ENCODE measurements around the gene DICER1. TPM values are rescaled to one million over a fixed set of nuclear protein-coding genes. Genes with fewer than 3 reads are reported as not detected.
"Not testable (repeated sequence)": the region's sequence is repeated elsewhere in the genome, so short reads cannot be mapped to it uniquely, and the experiment has no call there.

The DICER1 gene
- total RNA-seq, 1 experiment from 2014 or later, result 14.0 TPM

DNA sequence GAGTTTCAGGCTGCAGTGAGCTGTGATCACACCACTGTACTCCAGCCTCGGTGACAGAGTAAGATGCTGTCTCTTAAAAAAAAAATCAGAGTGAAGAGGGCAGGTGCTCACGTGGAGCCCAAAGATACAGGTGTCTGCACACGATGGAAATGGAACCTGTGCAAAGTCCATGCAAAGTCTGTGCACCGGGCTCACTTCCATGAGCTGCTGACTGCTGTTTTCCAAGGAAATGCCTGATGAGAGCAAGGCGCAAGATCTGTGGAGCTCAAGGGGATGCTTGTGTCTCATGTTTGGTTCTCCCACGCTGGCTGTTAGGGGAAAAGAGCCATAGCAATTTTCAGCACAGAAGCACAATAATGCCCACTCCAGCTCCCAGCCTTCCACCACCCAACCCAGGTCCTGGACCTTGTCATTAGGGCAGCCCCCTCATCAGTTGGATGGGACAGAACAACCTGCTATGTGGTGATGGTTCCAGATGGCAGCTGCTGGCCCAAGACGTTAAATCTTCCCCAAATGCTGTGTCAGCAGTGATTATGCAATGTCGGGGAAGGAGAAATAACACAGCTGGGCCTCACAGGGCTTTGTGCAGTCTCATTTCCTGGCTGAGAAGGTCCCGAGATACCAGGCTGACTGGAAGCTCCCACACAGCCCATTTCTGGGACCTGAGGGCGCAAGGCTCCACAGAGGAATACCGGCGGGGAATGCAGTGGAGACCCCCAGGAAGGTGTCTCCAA is 27.9 kb upstream of the DICER1 start:
- DNase-seq (ENCODE audit: low spot score), result peak; percentile 52

DNA sequence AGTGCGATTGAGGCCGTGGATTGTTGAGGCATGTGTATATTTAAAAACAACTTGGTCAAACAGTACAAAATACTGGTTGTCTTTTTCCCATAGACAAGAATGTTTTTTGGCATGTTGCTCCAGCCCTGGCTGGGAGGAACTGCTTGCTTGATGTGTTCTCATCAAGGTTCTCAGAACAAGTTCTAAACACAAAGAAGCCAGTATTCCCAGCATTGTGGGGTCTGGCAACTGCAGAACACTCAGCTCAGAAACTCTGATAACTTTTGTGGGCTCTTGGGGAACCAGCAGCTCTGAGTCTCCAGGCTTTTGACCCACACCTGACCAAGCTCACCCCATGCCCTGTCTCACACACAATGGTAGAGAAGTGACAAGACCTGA is 27.1 kb upstream of the DICER1 start:
- no peak for DNase-seq (ENCODE audit: low spot score)

DNA sequence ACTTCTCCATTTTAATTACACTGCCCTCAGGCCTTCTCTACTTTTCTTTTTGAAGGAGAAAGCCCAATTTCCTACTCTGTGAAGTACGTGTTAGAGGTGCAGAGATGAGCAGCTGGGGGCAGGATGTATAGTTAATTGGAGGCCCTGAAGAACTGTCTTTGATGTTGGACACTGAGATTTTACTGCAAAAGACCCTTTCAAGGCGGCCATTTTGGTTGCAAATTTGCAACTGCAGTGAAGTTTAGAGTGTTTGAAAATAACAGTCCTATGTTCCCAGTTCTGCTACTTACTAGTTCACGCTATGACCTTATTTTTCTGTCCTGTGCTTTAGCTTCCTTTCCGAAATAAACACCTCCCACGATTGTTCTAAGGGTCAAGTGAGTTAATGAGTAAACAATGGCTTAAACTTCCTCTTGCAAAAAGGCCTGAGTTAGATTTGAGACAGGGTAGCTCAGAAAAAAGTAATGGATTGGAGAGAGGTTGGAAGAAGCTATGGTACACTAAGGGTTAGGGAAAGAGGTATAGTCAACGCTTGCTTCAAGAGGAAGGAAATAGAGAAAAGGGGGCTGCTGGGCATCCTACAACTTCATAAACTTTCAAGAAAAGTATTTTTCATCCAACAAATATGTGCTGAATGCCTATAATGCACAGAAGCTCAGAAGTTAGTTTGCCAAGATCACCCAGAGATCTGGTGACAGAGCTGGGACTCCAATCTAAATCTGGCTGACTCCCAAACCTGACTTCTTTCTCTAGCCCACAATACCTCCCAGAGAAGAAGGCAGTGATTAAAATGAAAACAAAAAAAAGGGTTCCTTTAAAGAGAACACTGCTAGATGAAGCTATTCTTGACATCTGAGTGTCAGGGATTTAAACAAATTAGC is 26.4 kb upstream of the DICER1 start:
- DNase-seq (ENCODE audit: low spot score), result no peak

DNA sequence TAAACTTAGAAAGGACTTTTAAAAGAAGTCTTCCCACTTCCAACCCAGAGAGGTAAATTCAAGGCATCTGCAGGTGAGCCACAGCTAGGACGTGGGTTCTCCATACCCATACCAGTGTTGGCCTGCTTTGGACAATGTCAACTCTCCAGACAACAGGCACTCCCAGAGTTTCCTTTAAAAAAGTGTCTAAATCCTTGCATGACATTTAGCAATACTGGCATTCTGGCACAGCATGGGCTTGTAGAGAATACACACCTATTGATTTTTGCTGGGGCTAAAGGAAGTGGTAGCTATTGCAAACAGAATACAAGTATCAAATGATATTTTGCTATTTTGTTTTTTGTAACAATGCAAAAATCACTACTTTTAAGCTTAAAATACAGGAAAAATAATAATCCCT is 25.8 kb upstream of the DICER1 start:
- DNase-seq (ENCODE audit: low spot score), result no peak

DNA sequence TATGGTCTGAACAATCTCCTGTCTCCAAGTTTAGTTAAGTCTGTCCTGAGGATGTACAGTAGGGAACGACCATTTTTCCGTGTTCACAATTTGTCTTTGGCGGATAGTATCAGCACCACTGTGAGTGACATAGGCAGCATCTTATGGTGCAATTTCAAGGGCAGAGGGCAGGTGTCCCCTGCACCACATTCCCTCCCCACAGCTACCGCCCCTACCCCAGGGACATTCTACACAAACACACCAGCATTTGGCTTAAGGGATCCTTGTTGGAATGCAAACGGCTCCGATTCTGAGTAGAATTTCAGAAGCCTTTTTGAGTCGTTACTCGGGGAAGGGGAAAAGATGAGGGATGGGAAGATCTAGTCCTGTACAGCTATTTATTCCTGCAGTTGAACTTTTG is 25.1 kb upstream of the DICER1 start:
- no peak for DNase-seq (ENCODE audit: low spot score)

DNA sequence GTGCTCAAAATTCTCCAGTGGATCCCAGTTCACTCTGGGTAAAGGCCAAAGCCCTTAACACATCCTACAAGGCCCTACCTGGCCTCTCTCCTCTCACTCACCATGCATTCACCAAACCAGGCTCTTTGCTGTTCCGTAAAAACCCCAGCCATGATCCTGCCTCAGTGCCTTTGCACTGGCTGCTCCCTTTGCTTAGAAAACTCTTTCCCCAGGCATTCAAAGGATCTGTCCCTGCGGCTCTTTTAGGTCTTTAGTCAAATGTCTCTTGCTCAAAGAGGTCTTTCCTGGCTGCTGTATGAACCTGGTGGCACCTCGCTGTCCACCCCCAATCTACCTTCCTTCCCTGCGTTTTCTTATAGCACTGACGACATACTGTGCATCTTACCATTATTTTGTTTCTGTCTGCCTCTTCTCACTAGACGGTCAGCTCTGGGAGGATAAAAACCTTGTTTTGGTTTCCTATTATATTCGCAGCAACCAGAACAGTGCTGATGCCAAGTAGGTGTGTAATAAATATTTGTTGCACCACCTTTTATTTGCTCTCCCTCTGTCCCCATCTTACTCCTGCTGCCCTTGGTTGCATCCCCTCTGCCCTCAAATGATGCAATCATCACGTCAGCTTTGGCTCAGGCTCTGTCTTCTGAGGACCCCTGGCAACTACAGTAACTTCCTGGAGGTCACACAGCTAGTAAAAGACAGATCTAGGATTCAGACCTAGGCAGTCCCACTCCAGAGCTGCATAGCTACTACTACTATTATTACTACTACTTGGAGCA is 23.8 kb upstream of the DICER1 start:
- DNase-seq (ENCODE audit: low spot score), result no peak

DNA sequence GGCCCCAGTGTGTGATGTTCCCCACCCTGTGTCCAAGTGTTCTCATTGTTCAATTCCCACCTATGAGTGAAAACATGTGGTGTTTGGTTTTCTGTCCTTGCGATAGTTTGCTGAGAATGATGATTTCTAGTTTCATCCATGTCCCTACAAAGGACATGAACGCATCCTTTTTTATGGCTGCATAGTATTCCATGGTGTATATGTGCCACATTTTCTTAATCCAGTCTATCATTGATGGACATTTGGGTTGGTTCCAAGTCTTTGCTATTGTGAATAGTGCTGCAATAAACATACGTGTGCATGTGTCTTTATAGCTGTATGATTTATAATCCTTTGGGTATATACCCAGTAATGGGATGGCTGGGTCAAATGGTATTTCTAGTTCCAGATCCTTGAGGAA is 18.3 kb upstream of the DICER1 start:
- not testable (repeated sequence) for DNase-seq (ENCODE audit: low spot score)

DNA sequence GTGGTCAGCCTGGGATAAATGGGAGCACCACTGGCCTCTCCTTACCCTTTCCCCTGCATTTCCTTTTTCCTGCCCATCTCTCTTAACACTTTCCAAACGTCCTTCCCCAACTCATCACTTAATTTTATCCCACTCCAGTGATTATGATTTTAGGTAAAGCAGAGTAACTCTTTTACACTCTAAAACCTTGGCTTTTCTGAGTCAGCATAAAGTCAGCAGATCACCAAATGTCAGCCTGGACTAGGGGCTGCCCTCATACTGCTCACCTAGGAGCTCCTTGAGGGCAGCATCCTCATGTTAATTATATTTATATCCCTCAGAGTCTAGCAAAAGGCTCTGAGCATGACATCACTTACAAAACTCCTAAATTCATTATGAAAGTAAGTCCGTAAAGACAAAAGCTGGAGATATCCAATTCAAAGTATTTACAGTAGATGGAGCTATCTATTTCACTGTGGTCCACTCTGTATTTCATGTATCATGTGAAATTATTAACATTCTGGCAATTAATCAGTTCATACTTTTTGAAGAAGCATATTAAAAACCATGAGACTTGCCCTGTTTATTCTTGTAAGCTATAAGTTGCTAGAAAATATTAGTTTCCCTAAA is 17.0 kb upstream of the DICER1 start:
- no peak for DNase-seq (ENCODE audit: low spot score)

DNA sequence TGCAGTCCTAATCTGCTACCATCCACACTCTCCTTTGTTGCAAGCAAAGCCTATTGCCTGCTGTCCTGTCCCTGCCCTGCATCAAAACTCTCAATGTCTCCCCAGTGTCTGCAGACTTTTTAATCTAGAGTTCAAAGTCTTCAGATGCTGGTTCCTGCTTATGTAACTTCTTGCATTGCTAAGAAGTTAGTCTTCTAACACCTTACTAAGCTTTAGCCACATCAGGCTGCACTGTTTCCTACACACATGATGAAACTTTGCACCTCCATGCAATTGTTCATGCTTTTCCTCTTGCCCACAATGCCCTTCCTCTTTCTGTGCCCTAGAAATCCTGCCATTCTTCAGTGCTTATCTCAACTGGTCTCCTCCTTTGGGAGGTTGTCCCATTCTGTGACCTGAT is 16.2 kb upstream of the DICER1 start:
- no peak for DNase-seq (ENCODE audit: low spot score)

DNA sequence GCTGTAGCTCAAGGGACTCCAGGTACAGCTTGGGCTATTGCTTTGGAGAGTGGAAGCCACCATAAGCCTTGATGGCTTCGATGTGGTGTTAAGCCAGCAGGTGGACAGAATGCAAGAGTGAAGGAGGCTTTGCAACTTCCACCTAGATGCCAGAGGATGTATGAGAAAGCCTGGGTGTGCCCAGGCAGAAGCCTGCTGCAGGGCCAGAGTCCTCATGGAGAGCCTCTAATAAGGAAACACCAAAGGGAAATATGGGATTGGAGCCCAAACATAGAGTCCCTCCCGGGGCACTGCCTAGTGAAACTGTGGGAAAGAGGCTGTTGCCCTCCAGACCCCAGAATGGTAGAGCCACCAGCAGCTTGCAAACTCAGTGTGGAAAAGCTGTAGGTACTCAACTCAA is 9.8 kb upstream of the DICER1 start:
- no peak for DNase-seq (ENCODE audit: low spot score)

DNA sequence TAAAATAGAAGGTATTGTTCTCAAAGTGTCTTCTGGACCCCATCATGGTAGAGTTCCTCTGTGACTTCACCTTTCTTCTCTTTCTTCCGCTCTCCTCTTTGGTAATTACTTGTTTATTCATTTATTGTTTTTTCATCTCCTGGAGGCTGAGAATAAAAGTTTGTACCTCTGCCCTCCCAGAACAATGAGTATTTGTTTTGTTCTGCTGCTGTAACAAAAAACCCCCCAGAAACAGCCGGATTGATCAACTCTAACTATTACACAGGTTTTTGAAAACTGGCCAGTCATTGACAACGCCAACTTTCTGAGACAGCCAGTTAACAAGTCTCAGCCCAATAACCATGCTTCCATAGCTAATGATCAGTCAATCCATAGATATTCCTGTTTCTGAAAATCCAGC is 8.2 kb upstream of the DICER1 start:
- no peak for DNase-seq (ENCODE audit: low spot score)

DNA sequence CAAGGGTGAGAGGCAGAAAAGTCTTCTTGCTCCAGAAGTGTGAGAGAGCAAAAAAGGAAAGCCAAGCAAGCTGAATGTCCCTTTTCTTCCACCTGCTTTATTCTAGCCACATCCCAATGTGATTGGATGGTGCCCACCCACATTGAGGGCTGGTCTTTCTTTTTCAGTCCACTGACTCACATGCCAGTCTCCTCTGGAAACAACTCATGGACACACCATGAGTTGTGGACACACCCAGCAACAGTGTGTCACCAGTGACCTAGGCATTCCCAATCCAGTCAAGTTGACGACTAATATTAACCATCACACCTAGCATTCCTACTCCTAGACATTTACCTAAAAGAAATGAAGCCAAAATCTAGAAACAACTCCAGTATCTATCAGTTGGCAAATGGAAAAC is 7.2 kb upstream of the DICER1 start:
- no peak for DNase-seq (ENCODE audit: low spot score)

DNA sequence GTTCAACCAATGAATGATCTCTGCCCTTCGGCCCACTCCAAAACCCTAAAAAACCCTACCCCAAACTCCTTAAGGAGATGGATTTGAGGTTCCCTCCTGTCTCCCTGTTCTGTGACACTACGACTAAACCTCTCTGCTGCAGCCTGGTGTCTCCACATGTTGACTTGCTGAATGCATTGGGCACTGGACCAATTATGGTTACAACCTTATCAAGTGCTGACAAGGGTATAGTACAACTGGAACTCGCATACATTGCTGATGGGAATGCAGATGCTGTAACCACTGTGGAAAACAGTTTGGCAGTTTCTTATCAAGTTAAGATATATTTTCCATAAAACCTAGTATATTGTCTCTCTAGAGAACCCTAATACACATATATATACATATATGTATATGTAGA is 6.3 kb upstream of the DICER1 start:
- no peak for DNase-seq (ENCODE audit: low spot score)

DNA sequence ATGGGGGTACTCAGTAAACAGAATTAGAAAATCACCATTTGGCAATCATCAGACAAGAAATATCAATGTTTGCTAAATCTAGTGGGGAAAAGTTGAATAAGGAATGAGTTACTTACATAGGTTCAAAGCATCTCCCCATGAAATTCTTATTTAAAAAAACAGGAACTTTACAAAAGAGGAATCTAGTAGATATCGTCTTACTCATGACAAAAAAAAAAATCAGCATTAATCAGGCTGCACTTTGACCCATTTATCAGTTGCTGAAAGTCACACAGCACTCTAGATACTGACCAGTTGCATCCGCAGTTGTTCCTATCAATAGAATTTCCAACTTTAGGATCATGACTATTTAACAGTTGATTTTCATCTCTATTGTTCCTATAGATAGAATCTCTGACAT is 5.8 kb upstream of the DICER1 start:
- no peak for DNase-seq (ENCODE audit: low spot score)

DNA sequence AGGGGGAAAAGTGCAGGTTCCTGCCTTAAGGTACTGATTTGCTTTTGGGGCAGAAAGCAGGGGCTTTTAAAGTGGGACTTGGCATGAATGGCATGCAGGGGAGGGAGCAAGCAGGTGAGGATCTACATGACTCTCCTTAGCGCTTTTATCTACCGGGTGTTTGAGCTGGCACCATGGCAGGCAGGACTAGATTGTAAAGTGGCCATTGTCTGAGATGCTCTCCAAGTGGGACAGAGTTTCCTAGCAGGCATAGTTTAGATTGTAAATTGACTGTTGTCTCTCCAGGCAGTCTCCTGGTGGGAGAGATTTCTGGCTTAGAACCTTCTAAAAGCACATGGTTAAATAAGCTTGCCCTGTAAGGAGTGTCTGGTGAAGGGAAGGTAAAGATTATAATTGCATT is 5.3 kb upstream of the DICER1 start:
- no peak for DNase-seq (ENCODE audit: low spot score)

DNA sequence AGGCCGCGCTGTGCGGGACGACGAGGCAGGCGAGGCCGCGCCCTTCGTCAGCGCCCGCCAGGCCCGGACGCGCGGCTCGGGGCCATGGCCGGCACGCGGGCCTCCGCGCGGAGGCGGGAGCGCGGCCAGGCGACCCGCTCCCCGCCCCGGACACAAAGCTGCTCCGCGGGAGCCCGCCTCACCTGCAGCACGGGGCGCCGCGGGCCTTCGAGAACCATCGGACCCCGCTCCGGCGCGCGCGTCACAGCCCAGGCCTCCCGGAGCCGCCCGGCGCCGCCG is 342 bp downstream of the DICER1 start:
- DNase-seq (ENCODE audit: low spot score), result no peak

DNA sequence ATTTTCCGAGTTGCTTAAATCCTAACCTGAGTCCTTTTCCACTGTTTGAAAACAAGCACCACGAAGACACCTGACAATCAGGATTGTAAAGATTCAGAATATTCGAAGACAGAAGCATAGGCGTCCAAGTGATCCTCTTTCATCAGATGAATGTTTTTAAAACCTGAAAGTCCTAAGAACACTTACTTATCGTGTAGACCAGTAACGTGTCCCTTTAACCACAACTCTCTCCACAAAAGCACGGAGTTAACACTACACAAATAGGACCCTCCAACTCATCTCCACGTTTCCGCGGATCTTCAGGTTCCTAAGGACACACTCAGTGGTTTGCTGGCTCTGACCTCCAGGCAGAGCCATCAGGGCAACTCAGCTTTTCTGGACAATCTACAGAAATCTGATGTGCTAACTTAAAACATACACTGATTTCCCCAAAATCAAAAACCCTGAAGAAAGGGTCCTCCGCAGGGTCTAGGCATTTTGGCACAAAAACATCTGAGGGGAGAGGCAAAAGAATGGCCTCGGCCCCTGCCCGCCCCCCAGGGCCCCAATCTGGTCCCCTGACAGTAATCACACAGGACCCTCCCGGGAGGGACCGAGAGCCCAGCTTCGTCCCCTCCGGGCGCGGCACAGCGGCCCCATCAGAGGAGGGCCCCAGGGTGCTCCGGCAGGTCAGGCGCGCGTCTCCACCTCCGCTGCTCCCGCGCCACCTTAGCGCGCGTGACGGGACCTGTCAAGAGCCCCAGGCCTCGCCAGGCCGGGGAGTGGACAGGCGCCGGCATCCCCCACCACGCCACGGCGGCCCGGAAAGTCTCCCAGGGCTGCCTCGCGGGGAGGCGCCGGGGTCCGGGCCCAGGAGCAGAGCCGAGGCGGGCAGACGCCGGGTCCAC is 925 bp downstream of the DICER1 start:
- DNase-seq (ENCODE audit: low spot score), result no peak

DNA sequence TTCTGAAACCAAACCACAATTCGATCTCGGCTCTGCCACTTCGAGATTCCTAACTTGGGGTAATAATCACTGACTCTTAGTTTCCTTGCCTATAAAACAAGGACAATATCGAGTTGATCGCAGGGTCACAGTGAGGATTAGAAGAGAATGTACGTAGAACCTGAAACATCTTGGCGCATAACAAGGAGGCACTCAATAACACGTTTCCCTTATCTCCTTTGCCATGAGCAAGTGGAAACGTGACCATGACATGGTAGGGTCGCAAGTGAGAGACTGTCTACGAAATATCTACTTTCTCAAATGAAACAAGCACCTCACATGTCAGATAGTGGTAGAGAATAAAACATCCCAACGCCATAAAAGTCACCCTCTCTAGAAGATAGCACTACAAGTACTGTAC is 2.3 kb downstream of the DICER1 start:
- DNase-seq (ENCODE audit: low spot score), result no peak

DNA sequence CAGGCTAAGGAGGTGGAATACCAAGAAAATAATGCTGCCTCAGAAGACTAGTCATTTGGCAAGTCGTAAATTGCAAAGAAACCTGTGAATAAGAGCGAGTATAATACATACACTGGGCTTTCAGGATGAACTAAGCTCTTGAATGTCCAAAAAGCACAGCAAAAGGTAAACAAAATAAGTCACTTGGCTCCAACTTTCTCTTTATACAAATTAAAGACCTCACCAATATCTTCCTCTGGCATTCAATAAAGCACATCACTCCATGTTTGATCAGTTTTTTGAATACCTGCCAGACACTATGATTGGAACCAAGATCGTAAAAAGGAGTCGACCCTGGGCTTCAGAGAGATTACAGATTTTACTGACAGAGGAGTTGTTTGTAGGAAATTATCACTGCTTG is 3.5 kb downstream of the DICER1 start:
- DNase-seq (ENCODE audit: low spot score), result no peak

DNA sequence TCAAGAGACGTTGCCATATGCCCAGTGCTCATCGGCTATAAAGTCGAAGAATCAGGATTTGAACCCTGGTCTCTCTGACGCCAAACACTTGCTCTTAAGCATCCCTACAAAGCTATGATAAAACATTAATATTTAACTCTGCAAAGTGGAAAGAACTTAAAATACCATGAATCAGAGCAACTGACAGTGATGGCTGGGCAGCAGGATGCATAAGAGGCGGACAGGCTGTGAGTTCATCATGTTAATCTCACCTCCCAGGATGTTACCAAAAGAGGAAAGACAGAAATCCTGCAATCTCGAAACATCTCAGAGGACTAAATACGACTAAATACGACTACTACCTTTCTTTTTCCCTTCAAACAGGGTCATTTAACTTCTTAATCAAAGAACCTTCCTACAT is 5.8 kb downstream of the DICER1 start:
- DNase-seq (ENCODE audit: low spot score), result no peak

DNA sequence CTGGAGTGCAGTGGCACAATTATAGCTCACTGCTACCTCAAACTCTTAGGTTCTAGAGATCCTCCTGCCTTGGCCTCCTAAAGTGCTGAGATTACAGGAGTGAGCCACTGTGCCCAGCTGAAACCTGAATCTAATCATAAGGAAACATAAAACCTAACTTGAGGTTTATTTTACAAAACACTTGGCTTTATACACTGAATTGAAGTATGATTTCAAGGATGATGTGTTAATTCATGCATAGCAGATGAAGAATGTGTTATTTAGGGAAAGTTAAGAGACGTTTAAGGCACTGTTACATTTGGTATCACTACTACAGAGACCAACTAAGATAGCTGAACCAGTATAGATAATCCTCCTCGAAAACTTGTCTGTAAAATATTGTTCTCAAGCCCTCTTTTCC is 6.4 kb downstream of the DICER1 start:
- DNase-seq (ENCODE audit: low spot score), result no peak
